GM23338 (cell line): Measurements from ENCODE around the gene GPR61. TPM values are rescaled to one million over a fixed set of nuclear protein-coding genes. Genes with fewer than 3 reads are reported as not detected.

Experiments used
- ATAC-seq: fragments of 200-7000 bp; cut with Tn5 transposase; 3 replicates; pipeline ENCODE4 v1.9.1; 2020
- DNase-seq: peaks from one replicate; pipeline ENCODE4 v3.0.0-alpha.2; 2015; ENCODE audit warnings: low spot score
- H2AFZ ChIP-seq: fragments of 200-600 bp; sonication (generic); 2 replicates; pipeline ENCODE4 v1.8.0; 2016; ENCODE audit warnings: antibody characterized with exemption, mild to moderate bottlenecking, moderate library complexity
- H3F3A ChIP-seq: fragments of 200-600 bp; sonication (generic); replicated peaks from 2 replicates; pipeline ENCODE4 v1.8.0; 2017; ENCODE audit warnings: antibody characterized with exemption, mixed run types, low read depth
- H3K27ac ChIP-seq: fragments of 200-600 bp; sonication (generic); 2 replicates; pipeline ENCODE4 v1.6.1; 2016; ENCODE audit warnings: low read depth
- H3K27me3 ChIP-seq: fragments of 200-600 bp; sonication (generic); 2 replicates; pipeline ENCODE4 v1.8.0; 2016; ENCODE audit warnings: mild to moderate bottlenecking, mixed run types, moderate library complexity; ENCODE audit not compliant: insufficient read depth
- H3K36me3 ChIP-seq: fragments of 200-600 bp; sonication (generic); 2 replicates; pipeline ENCODE4 v1.8.0; 2016; ENCODE audit warnings: mild to moderate bottlenecking; ENCODE audit not compliant: insufficient read depth
- H3K4me1 ChIP-seq: fragments of 200-600 bp; sonication (generic); 2 replicates; pipeline ENCODE4 v1.8.0; 2016; ENCODE audit warnings: mild to moderate bottlenecking, moderate library complexity; ENCODE audit not compliant: insufficient read depth
- H3K4me2 ChIP-seq: fragments of 200-600 bp; sonication (generic); 2 replicates; pipeline ENCODE4 v1.7.1; 2017; ENCODE audit warnings: mixed run types
- H3K4me3 ChIP-seq: fragments of 200-600 bp; sonication (generic); 2 replicates; pipeline ENCODE4 v1.6.1; 2016; ENCODE audit warnings: mixed run types
- H3K79me2 ChIP-seq: fragments of 200-600 bp; sonication (generic); replicated peaks from 2 replicates; pipeline ENCODE4 v1.8.0; 2017; ENCODE audit warnings: mild to moderate bottlenecking; ENCODE audit not compliant: insufficient read depth
- H3K9me2 ChIP-seq: fragments of 200-600 bp; sonication (generic); 2 replicates; pipeline ENCODE4 v1.8.0; 2017; ENCODE audit not compliant: insufficient read depth
- H4K20me1 ChIP-seq: fragments of 200-600 bp; sonication (generic); replicated peaks from 2 replicates; pipeline ENCODE4 v1.8.0; 2017; ENCODE audit warnings: mild to moderate bottlenecking; ENCODE audit not compliant: insufficient read depth
- H3K27ac Mint-ChIP-seq: 2 replicates; pipeline ENCODE4 v1.8.0; 2020; ENCODE audit warnings: inconsistent platforms, mild to moderate bottlenecking, moderate library complexity, mixed read lengths
- H3K27me3 Mint-ChIP-seq: 3 replicates; pipeline ENCODE4 v1.8.0; 2022; ENCODE audit warnings: low read depth, mild to moderate bottlenecking, moderate library complexity, mixed read lengths, inconsistent platforms; ENCODE audit not compliant: insufficient read depth, poor library complexity
- H3K36me3 Mint-ChIP-seq: 3 replicates; pipeline ENCODE4 v1.8.0; 2021; ENCODE audit warnings: low read depth, mild to moderate bottlenecking, inconsistent platforms, moderate library complexity, mixed read lengths
- H3K4me1 Mint-ChIP-seq: 3 replicates; pipeline ENCODE4 v1.8.0; 2020; ENCODE audit warnings: mild to moderate bottlenecking, inconsistent platforms, mixed read lengths
- H3K4me3 Mint-ChIP-seq: 3 replicates; pipeline ENCODE4 v1.8.0; 2021; ENCODE audit warnings: moderate library complexity, mild to moderate bottlenecking, inconsistent platforms, mixed read lengths
- H3K9me3 Mint-ChIP-seq: 3 replicates; pipeline ENCODE4 v1.8.0; 2020; ENCODE audit warnings: moderate library complexity, mild to moderate bottlenecking, inconsistent platforms, mixed read lengths
- CREB1 ChIP-seq: fragments of 250-450 bp; sonication (Bioruptor Pico); IDR thresholded peaks from 2 replicates; pipeline ENCODE4 v1.5.0; 2020; ENCODE audit warnings: low read depth, mild to moderate bottlenecking, moderate library complexity
- CTCF ChIP-seq, 2 experiments: fragments of 200-600 bp in 1 of 2; sonication (generic) in 1 of 2; conservative IDR thresholded peaks; 2 replicates each; pipeline versions ENCODE4 v1.5.1 to v1.6.1; 2016 to 2017; ENCODE audit warnings: antibody characterized with exemption in 2 of 2, low read depth in 2 of 2, mild to moderate bottlenecking in 2 of 2, moderate library complexity in 1 of 2
- EZH2 ChIP-seq: fragments of 200-600 bp; sonication (generic); IDR thresholded peaks from one replicate; pipeline ENCODE4 v1.8.0; 2017; ENCODE audit warnings: antibody characterized with exemption, mild to moderate bottlenecking, low read depth; ENCODE audit not compliant: unreplicated experiment
- EZH2phosphoT487 ChIP-seq: fragments of 200-600 bp; sonication (generic); IDR thresholded peaks from one replicate; pipeline ENCODE4 v1.8.1; 2018; ENCODE audit warnings: antibody characterized with exemption; ENCODE audit not compliant: unreplicated experiment
- JUNB ChIP-seq: IDR thresholded peaks from one replicate; pipeline ENCODE4 v1.6.1; 2016; ENCODE audit warnings: antibody characterized with exemption; ENCODE audit not compliant: unreplicated experiment
- NANOG ChIP-seq: IDR thresholded peaks from 2 replicates; pipeline ENCODE4 v1.6.1; 2016; ENCODE audit warnings: antibody characterized with exemption, borderline replicate concordance
- STAT1 ChIP-seq: IDR thresholded peaks from one replicate; pipeline ENCODE4 v1.6.1; 2016; ENCODE audit warnings: antibody characterized with exemption; ENCODE audit not compliant: unreplicated experiment
- ZNF114 ChIP-seq: fragments of 250-450 bp; sonication (Bioruptor Pico); IDR thresholded peaks from 2 replicates; pipeline ENCODE4 v1.5.0; 2020; ENCODE audit warnings: mild to moderate bottlenecking, moderate library complexity
- ZNF331 ChIP-seq: fragments of 250-450 bp; sonication (Bioruptor Pico); IDR thresholded peaks from 2 replicates; pipeline ENCODE4 v1.5.0; 2020; ENCODE audit warnings: low read depth, mild to moderate bottlenecking, moderate library complexity
- polyA plus RNA-seq: library from polyadenylated mRNA; unstranded; fragments of >200 nt; fragmentation: Nextera tagmentation; extraction: Ambion mirVana; gene quantifications from 2 replicates; pipeline ENCODE4 v1.2.1, GENCODE V29; 2016
- total RNA-seq: library from RNA; depleted of rRNA; stranded (reverse); fragments of >200 nt; shearing (Covaris generic); gene quantifications from 2 replicates; pipeline ENCODE4 v1.2.3, GENCODE V29; 2014
- TF ChIP-seq, protein P1 (sequence below): IDR thresholded peaks from 2 replicates; pipeline ENCODE4 v1.6.1; 2016; ENCODE audit warnings: antibody characterized with exemption
- TF ChIP-seq, protein P2 (sequence below): IDR thresholded peaks from one replicate; pipeline ENCODE4 v1.6.1; 2018; ENCODE audit warnings: antibody characterized with exemption; ENCODE audit not compliant: unreplicated experiment

The GPR61 gene
- total and polyA plus RNA-seq, 2 experiments from 2014 or later: 0.13 TPM; not detected in 1

DNA sequence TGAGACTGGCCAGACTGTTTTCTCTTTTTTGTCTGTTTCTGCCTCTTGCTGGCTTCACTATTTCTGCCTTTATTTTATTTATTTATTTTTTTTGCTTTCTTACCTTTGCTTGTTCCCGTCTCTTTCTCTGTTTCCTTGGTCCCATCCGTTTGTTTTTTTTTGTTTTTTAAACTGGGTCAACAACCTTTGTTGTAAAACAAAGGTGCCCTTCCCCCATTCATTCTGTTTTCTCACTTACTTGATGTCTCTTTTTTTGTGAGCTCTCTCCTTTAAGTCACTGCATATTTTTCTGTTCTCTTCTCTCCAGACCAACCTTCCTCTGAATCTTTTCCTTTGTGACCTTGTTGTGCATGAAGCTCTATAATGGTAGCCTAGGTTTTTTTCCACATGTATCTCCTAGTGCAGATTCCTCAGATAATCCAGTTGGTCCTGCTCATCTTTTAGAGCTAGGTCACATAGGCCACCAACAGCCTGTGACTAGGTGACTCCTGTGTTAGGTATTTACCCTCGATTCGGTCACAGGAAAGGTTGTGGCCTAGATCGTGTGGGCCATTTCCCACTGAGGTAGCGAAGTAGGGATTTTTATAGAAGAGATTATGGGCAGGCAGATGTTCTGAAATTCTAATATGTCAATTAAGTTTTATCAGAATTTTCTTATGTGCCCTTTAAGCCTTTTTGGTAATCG, 24.7 kb downstream of the GPR61 start:
- Mint-ChIP-seq H3K4me1 (peaks cover 44% of the 10 kb centered on the region), H3K9me3 (no peaks in the 10 kb centered on the region)

More for the DNA sequence above, 24.7 kb downstream of the GPR61 start:
- Histone ChIP-seq H3K79me2 (peaks cover 95% of the 10 kb centered on the region), H3K4me2 (peak overlapping the region; percentile 64), H3K27ac (peak overlapping the region; percentile 94), H3F3A (no peaks in the 10 kb centered on the region; the same call in 1 of the 2 replicates), H3K4me1 (peaks cover 40% of the 10 kb centered on the region), H3K4me3 (peak overlapping the region; percentile 37), H3K9me2 (no peaks in the 10 kb centered on the region), H3K36me3 (no peaks in the 10 kb centered on the region), H2AFZ (no peak overlapping the region), H4K20me1 (no peaks in the 10 kb centered on the region; the same call in 1 of the 2 replicates), H3K27me3 (no peaks in the 10 kb centered on the region)
- TF ChIP-seq JUNB (no peak), CREB1 (CRISPR knock-in tag) (no peak), NANOG (no peak), ZNF331 (CRISPR knock-in tag) (no peak), EZH2phosphoT487 (no peak), ZNF114 (no peak), EZH2 (no peak), STAT1 (no peak), CTCF (conservative IDR thresholded peaks at IDR 0.05; ENCODE audit: low read depth in 2 of 2) (no peak)
- TF ChIP-seq, protein P1, sequence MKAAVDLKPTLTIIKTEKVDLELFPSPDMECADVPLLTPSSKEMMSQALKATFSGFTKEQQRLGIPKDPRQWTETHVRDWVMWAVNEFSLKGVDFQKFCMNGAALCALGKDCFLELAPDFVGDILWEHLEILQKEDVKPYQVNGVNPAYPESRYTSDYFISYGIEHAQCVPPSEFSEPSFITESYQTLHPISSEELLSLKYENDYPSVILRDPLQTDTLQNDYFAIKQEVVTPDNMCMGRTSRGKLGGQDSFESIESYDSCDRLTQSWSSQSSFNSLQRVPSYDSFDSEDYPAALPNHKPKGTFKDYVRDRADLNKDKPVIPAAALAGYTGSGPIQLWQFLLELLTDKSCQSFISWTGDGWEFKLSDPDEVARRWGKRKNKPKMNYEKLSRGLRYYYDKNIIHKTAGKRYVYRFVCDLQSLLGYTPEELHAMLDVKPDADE: no peak
- TF ChIP-seq, protein P2, sequence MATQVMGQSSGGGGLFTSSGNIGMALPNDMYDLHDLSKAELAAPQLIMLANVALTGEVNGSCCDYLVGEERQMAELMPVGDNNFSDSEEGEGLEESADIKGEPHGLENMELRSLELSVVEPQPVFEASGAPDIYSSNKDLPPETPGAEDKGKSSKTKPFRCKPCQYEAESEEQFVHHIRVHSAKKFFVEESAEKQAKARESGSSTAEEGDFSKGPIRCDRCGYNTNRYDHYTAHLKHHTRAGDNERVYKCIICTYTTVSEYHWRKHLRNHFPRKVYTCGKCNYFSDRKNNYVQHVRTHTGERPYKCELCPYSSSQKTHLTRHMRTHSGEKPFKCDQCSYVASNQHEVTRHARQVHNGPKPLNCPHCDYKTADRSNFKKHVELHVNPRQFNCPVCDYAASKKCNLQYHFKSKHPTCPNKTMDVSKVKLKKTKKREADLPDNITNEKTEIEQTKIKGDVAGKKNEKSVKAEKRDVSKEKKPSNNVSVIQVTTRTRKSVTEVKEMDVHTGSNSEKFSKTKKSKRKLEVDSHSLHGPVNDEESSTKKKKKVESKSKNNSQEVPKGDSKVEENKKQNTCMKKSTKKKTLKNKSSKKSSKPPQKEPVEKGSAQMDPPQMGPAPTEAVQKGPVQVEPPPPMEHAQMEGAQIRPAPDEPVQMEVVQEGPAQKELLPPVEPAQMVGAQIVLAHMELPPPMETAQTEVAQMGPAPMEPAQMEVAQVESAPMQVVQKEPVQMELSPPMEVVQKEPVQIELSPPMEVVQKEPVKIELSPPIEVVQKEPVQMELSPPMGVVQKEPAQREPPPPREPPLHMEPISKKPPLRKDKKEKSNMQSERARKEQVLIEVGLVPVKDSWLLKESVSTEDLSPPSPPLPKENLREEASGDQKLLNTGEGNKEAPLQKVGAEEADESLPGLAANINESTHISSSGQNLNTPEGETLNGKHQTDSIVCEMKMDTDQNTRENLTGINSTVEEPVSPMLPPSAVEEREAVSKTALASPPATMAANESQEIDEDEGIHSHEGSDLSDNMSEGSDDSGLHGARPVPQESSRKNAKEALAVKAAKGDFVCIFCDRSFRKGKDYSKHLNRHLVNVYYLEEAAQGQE: no peak
- Mint-ChIP-seq H3K4me3 (peak overlapping the region; percentile 48), H3K27ac (peak overlapping the region; percentile 83), H3K27me3 (no peaks in the 10 kb centered on the region), H3K36me3 (no peaks in the 10 kb centered on the region)
- ATAC-seq (peak; percentile 60), DNase-seq (peak; percentile 86)
